ENCODE measurements around the gene CACHD1. TPM values are rescaled to one million over a fixed set of nuclear protein-coding genes. Genes with fewer than 3 reads are reported as not detected.
A peak's percentile ranks its signal among the peaks of the same experiment; 100 is the strongest.

CACHD1 gene
- total and polyA plus RNA-seq, 12 donors = 0.87 to 4.2 (median 2.4) TPM

DNA sequence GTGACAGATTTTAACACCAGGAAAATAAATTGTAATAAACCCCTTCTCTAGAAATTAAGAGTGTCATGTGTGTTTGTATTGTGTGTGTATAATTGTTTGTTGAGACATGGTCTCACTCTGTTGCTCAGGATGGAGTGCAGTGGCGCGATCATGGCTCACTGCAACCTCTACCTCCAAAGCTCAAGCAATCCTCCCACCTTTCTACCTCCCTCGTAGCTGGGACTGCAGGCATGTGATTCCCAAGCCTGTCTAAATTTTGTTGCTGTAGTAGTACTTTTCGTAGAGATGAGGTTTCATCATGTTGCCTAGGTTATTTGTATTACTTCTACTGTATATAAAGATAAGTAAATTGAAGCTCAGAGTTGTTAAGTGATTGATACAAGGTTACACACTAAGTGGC is 206.5 kb downstream of the CACHD1 start:
- TF ChIP-seq, protein P1, sequence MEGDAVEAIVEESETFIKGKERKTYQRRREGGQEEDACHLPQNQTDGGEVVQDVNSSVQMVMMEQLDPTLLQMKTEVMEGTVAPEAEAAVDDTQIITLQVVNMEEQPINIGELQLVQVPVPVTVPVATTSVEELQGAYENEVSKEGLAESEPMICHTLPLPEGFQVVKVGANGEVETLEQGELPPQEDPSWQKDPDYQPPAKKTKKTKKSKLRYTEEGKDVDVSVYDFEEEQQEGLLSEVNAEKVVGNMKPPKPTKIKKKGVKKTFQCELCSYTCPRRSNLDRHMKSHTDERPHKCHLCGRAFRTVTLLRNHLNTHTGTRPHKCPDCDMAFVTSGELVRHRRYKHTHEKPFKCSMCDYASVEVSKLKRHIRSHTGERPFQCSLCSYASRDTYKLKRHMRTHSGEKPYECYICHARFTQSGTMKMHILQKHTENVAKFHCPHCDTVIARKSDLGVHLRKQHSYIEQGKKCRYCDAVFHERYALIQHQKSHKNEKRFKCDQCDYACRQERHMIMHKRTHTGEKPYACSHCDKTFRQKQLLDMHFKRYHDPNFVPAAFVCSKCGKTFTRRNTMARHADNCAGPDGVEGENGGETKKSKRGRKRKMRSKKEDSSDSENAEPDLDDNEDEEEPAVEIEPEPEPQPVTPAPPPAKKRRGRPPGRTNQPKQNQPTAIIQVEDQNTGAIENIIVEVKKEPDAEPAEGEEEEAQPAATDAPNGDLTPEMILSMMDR (IDR thresholded peaks at IDR 0.05) = no peak
- Histone ChIP-seq H3K4me1 (peaks cover 0 to 8% (median 0%) of the 10 kb centered on the region in 9 donors), H3K36me3 (peaks cover 0 to 82% (median 8%) of the 10 kb centered on the region in 9 donors), H3K27me3 (no peaks in the 10 kb centered on the region), H3K4me3 (no peak overlapping the region), H3K9me3 (no peaks in the 10 kb centered on the region), H3K27ac (no peak overlapping the region)
- ATAC-seq (no peak), DNase-seq (no peak)
- intact Hi-C loops (cut with DNase I) = loop anchor here in 9 of 10 donors (5.0 to 10.0 kb wide), 7 partner anchors 122 to 412 kb away; partner anchors contain the start of gene CACHD1 (in 2 of the 9)
- WGBS, 2 donors = 96 to 97% methylated on average over 4 of the region's 4 CpGs

DNA sequence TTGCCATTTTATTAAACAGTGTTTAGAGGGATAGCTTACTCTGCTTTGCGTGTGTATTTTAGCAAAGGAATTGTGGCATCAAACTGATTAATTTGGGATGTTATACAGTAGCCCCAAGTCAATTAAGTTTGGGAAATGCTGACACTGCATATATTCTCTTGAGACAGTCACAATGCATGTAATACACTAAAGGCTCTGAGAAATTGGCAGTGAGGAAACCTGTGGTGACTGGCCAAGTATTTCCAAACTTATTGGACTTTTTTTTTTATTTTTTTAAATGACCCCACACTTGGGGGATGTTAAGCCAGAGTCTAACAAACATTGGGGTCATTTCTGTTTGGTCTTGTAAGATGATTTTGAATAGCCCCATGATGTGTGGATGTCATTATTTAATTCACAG is 207.6 kb downstream of the CACHD1 start:
- ATAC-seq = no peak

DNA sequence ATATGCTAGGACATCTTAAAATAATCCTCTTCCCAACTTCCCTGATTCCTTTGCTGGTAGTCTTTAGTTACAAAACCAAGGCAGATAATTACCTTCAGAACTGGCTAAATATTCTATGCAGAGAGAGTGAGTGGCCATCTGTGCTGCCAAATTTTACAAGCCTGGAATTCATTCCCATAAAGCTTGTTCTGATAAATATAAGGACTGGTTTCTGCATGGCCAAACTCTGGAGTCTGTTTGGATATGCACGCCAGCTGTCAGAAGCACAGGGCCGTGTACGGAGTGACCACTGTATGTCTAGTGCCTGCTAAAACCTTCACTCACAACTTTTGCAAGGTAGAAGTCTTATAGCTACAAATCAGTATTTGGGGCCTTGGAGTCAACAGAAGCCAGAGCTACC is 208.4 kb downstream of the CACHD1 start:
- Histone ChIP-seq H3K4me1 (peaks cover 0 to 8% (median 0%) of the 10 kb centered on the region in 9 donors), H3K27me3 (no peaks in the 10 kb centered on the region), H3K4me3 (no peak overlapping the region), H3K36me3 (peaks cover 0 to 83% (median 14%) of the 10 kb centered on the region in 9 donors), H3K9me3 (no peaks in the 10 kb centered on the region), H3K27ac (no peak overlapping the region)
- WGBS, 2 donors = 66 to 71% methylated on average over 3 of the region's 3 CpGs
- DNase-seq (no peak), ATAC-seq (peak in 3 of 8 donors; percentile 34 to 48 (median 36))
- TF ChIP-seq, protein P1 (IDR thresholded peaks at IDR 0.05) = no peak
- intact Hi-C loops (cut with DNase I) = loop anchor here in 9 of 10 donors (5.0 to 10.0 kb wide), 7 partner anchors 124 to 414 kb away; partner anchors contain the start of gene CACHD1 (in 2 of the 9)

More for the DNA sequence above, 207.6 kb downstream of the CACHD1 start:
- Histone ChIP-seq H3K36me3 (peaks cover 0 to 83% (median 14%) of the 10 kb centered on the region in 9 donors), H3K27me3 (no peaks in the 10 kb centered on the region), H3K4me3 (no peak overlapping the region), H3K27ac (no peak overlapping the region), H3K9me3 (no peaks in the 10 kb centered on the region), H3K4me1 (peaks cover 0 to 8% (median 0%) of the 10 kb centered on the region in 9 donors)
- intact Hi-C loops (cut with DNase I) = loop anchor here in 9 of 10 donors (5.0 to 10.0 kb wide), 7 partner anchors 123 to 413 kb away; partner anchors contain the start of gene CACHD1 (in 2 of the 9)
- DNase-seq = no peak
- TF ChIP-seq, protein P1 (IDR thresholded peaks at IDR 0.05) = no peak
- WGBS, 2 donors = 87 to 100% methylated on average over 1 of the region's 1 CpG

DNA sequence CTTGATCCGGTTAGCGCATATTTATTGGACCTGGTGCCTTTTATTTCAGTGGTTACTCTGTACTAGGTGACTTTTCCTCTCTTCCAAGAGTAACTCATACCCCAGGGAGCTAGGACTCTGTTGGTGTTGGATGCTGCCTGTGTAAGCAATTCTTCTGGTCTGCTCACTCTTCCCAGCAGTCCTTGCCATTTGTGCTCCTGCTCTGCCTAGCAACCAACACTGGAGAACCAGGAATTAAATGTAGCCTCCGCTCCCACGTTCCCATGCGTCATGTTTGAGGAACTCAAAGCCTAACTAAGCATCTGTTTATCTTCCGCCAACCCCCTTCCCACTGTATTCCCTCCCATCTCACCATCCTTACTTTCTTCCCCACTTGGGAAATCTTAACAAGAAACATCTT is 209.2 kb downstream of the CACHD1 start:
- WGBS, 2 donors = 94 to 97% methylated on average over 6 of the region's 6 CpGs

More for the DNA sequence above, 209.2 kb downstream of the CACHD1 start:
- Histone ChIP-seq H3K9me3 (no peaks in the 10 kb centered on the region), H3K27ac (no peak overlapping the region), H3K36me3 (peaks cover 0 to 87% (median 14%) of the 10 kb centered on the region in 9 donors), H3K27me3 (no peaks in the 10 kb centered on the region), H3K4me3 (no peak overlapping the region), H3K4me1 (peaks cover 0 to 8% (median 0%) of the 10 kb centered on the region in 9 donors)
- intact Hi-C loops (cut with DNase I) = loop anchor here in 9 of 10 donors (5.0 to 10.0 kb wide), 7 partner anchors 124 to 414 kb away; partner anchors contain the start of gene CACHD1 (in 2 of the 9)
- no peak for DNase-seq
- TF ChIP-seq, protein P1 (IDR thresholded peaks at IDR 0.05) = no peak
- ATAC-seq = no peak
